ENCODE measurements around the gene TTYH3.
"Not testable (repeated sequence)": the region's sequence is repeated elsewhere in the genome, so short reads cannot be mapped to it uniquely, and the experiment has no call there.

Gene TTYH3

GRCh38 chr7:2689951-2690705, 58.3 kb downstream of the TTYH3 start:
- no peak for DNase-seq

- DNase-seq = no peak
Measured at GRCh38 chr7:2691011-2691707, 59.4 kb downstream of the TTYH3 start.

- DNase-seq = not testable (repeated sequence)
Measured at GRCh38 chr7:2691932-2692439, 60.2 kb downstream of the TTYH3 start.

- no peak for DNase-seq
Measured at GRCh38 chr7:2692543-2692942, 60.8 kb downstream of the TTYH3 start.

GRCh38 chr7:2693420-2694121, 61.8 kb downstream of the TTYH3 start:
- DNase-seq = not testable (repeated sequence)

GRCh38 chr7:2694122-2694436, 62.3 kb downstream of the TTYH3 start:
- not testable (repeated sequence) for DNase-seq

GRCh38 chr7:2698581-2699288, 66.9 kb downstream of the TTYH3 start:
- DNase-seq = peak; percentile 29

- DNase-seq = no peak
Measured at GRCh38 chr7:2699289-2699620, 67.5 kb downstream of the TTYH3 start.

GRCh38 chr7:2700141-2700850, 68.5 kb downstream of the TTYH3 start:
- no peak for DNase-seq

GRCh38 chr7:2701424-2701823, 69.6 kb downstream of the TTYH3 start:
- DNase-seq = no peak

GRCh38 chr7:2701832-2702593, 70.2 kb downstream of the TTYH3 start:
- no peak for DNase-seq

- DNase-seq = no peak
Measured at GRCh38 chr7:2702594-2702957, 70.8 kb downstream of the TTYH3 start.

GRCh38 chr7:2705371-2706096, 73.7 kb downstream of the TTYH3 start:
- DNase-seq = no peak

- DNase-seq = no peak
Measured at GRCh38 chr7:2706685-2707126, 74.9 kb downstream of the TTYH3 start.

- DNase-seq = no peak
Measured at GRCh38 chr7:2707481-2707880, 75.7 kb downstream of the TTYH3 start.

- DNase-seq = no peak
Measured at GRCh38 chr7:2708041-2708440, 76.3 kb downstream of the TTYH3 start.

- DNase-seq = no peak
Measured at GRCh38 chr7:2708547-2709310, 76.9 kb downstream of the TTYH3 start.

GRCh38 chr7:2709553-2710285, 77.9 kb downstream of the TTYH3 start:
- peak; percentile 70 for DNase-seq

- peak; percentile 61 for DNase-seq
Measured at GRCh38 chr7:2710286-2710655, 78.5 kb downstream of the TTYH3 start.
